Activated naive CD8-positive, alpha-beta T cell treated with anti-CD3 and anti-CD28 coated beads, Interleukin-2, amount 10 ng/mL, durations not matched to agents 7 days and 5 days (primary cell): ENCODE measurements around the gene MAMSTR. TPM values are rescaled to one million over a fixed set of nuclear protein-coding genes. Genes with fewer than 3 reads are reported as not detected.

ENCODE experiments used
- ATAC-seq: fragments of 150-1000 bp; cut with Tn5 transposase; one replicate; pipeline ENCODE4 v1.10.0; 2021; ENCODE audit warnings: low read depth, moderate library complexity
- POLR2A ChIA-PET: fragments of 350-600 bp; sonication (Branson Sonifier 250); formaldehyde crosslinking; loops from one replicate; lab custom pipeline; 2021; ENCODE audit warnings: antibody characterized with exemption; lab: Charles Lee
- DNase-seq: peaks from one replicate; pipeline ENCODE4 v3.0.0; 2021
- H3K27ac Mint-ChIP-seq: one replicate; pipeline ENCODE4 v1.8.0; 2022; ENCODE audit warnings: mild to moderate bottlenecking, mixed read lengths
- H3K27me3 Mint-ChIP-seq: one replicate; pipeline ENCODE4 v1.8.0; 2022; ENCODE audit warnings: mild to moderate bottlenecking, moderate library complexity, mixed read lengths
- H3K36me3 Mint-ChIP-seq: one replicate; pipeline ENCODE4 v1.8.0; 2021; ENCODE audit warnings: mild to moderate bottlenecking, mixed read lengths
- H3K4me1 Mint-ChIP-seq: one replicate; pipeline ENCODE4 v1.8.0; 2021; ENCODE audit warnings: mixed read lengths
- H3K4me3 Mint-ChIP-seq: one replicate; pipeline ENCODE4 v1.8.0; 2022; ENCODE audit warnings: mild to moderate bottlenecking, moderate library complexity, mixed read lengths
- H3K9me3 Mint-ChIP-seq: one replicate; pipeline ENCODE4 v1.8.0; 2021; ENCODE audit warnings: mixed read lengths
- total RNA-seq, 2 experiments: library from RNA; stranded (reverse); gene quantifications; one replicate each; pipeline ENCODE4 v1.2.3, GENCODE V29; 2021

The MAMSTR gene
- total RNA-seq, 2 experiments from 2014 or later: 1.5 to 2.1 TPM

DNA sequence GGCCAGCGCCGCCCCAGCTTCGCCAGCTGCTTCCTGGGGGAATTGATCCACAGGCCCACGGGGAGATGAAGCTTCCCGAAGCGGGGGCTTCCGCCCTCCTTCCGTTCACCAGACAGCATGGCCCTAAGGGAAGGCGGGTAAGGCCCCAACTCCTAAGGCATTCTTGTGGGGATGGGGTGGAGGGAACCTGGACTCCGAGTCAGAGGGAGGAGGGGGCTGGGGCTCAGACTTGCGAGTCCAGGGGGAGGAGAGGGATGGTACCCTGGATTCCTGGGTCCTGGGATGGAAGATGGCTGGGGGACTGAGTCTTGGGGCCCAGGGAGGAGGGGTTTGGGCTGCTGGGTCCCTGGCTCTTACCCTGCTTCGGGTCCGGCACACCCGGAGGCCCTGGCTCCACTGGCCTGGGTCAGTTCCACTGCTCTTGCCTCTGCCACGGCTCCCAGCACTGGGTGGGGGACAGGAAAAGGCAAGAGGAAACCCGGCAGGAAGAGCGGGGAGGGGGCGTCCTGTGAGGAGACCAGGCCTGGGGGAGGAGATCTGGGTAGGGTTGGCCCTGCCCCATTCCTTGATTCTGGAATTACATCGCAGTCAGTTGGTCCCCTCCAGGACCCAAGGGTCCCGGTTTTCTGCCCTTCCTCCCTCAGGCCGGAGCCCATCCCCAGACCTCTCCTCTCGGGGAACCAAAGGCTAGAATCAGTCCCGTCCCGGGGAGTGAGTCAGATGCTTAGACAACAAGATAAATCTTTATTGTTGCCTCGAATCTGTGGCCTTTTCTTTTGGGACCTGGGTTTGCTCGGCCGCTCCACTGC, 20.8 kb upstream of the MAMSTR start, which contains the start of gene RASIP1:
Gene RASIP1, minus strand, starts transcription at position 447 of the 809 bp plus-strand sequence. Its CDS starts 328 bp downstream, at position 119.
- Mint-ChIP-seq H3K36me3 (no peaks in the 10 kb centered on the region), H3K4me3 (no peak within 1 kb of the TSS), H3K9me3 (no peaks in the 10 kb centered on the region), H3K27me3 (peaks cover 24% of the 10 kb centered on the region), H3K4me1 (peaks cover 11% of the 10 kb centered on the region), H3K27ac (no peak within 1 kb of the TSS)
- POLR2A ChIA-PET: interaction anchor here (0.8 to 2.4 kb wide), 2 partner anchors 11 to 16 kb away, joined by 4 to 7 read pairs; no protein-coding TSS in a partner anchor
- no peak for ATAC-seq
- DNase-seq: no peak

- POLR2A ChIA-PET: interaction anchor here (0.7 to 2.4 kb wide), 6 partner anchors 12 to 94 kb away, joined by 3 to 9 read pairs (median 4); partner anchors contain the start of gene CA11
- H3K36me3 Mint-ChIP-seq: no peaks in the 10 kb centered on the region
- no peak for ATAC-seq
- H3K27ac Mint-ChIP-seq: no peak overlapping the region
- DNase-seq: no peak
- H3K27me3 Mint-ChIP-seq: peaks cover 25% of the 10 kb centered on the region
- H3K4me3 Mint-ChIP-seq: no peak overlapping the region
- peaks cover 11% of the 10 kb centered on the region for H3K4me1 Mint-ChIP-seq
- H3K9me3 Mint-ChIP-seq: no peaks in the 10 kb centered on the region
These were observed 20.1 kb upstream of the MAMSTR start for GRCh38 chr19:48739404-48740163.

GRCh38 chr19:48738557-48739403, 19.3 kb upstream of the MAMSTR start:
- DNase-seq: peak; percentile 93
- Mint-ChIP-seq H3K4me1 (peaks cover 11% of the 10 kb centered on the region), H3K27ac (peak overlapping the region; percentile 61), H3K9me3 (no peaks in the 10 kb centered on the region), H3K27me3 (peaks cover 23% of the 10 kb centered on the region), H3K4me3 (peak overlapping the region; percentile 66), H3K36me3 (no peaks in the 10 kb centered on the region)
- POLR2A ChIA-PET: interaction anchor here (0.7 to 2.4 kb wide), 6 partner anchors 11 to 93 kb away, joined by 3 to 9 read pairs (median 4); partner anchors contain the start of gene CA11
- ATAC-seq: peak; percentile 97

GRCh38 chr19:48737360-48737998, 18.0 kb upstream of the MAMSTR start:
- ATAC-seq (no peak), DNase-seq (no peak)
- Mint-ChIP-seq H3K27me3 (peaks cover 21% of the 10 kb centered on the region), H3K4me1 (peaks cover 11% of the 10 kb centered on the region), H3K27ac (no peak overlapping the region), H3K9me3 (no peaks in the 10 kb centered on the region), H3K36me3 (no peaks in the 10 kb centered on the region), H3K4me3 (no peak overlapping the region)
- POLR2A ChIA-PET: interaction anchor here (0.7 kb wide), 1 partner anchor 143 kb away, joined by 3 read pairs; no protein-coding TSS in a partner anchor

DNA sequence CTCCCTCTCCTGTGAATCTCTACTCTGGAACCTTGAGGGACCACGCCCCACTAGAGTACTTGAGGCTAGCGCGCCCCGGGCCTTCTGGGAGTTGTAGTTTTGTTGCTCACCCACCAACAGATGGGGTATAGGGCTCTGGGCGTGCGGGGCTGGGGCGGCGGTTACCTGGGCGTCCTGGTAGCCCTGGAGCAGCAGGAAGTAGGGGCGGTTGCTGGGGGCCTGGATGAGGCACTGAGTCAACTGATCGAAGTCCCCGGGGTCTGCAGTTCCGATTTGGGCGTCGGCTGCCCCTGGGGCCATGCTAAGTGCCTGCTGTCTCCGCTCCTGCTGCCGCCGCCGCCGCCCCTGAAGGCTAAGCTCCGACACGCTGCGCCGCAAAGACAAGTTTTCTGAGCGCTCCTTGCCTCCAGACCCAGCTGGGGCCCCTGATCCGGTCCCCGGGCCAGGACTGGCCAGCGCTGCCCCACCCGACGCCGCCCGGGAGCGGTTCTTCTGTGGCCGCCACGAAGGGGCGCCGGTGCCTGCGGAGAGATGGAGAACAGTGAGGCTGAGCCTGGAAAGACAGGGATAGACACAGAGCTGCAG, 15.6 kb upstream of the MAMSTR start:
- POLR2A ChIA-PET: interaction anchor here (0.7 kb wide), 2 partner anchors 61 to 994 kb away, joined by 3 read pairs; no protein-coding TSS in a partner anchor
- Mint-ChIP-seq H3K9me3 (no peaks in the 10 kb centered on the region), H3K4me1 (peaks cover 9% of the 10 kb centered on the region), H3K27ac (no peak overlapping the region), H3K4me3 (no peak overlapping the region), H3K27me3 (peaks cover 8% of the 10 kb centered on the region), H3K36me3 (peaks cover 2% of the 10 kb centered on the region)
- DNase-seq (no peak), ATAC-seq (no peak)

DNA sequence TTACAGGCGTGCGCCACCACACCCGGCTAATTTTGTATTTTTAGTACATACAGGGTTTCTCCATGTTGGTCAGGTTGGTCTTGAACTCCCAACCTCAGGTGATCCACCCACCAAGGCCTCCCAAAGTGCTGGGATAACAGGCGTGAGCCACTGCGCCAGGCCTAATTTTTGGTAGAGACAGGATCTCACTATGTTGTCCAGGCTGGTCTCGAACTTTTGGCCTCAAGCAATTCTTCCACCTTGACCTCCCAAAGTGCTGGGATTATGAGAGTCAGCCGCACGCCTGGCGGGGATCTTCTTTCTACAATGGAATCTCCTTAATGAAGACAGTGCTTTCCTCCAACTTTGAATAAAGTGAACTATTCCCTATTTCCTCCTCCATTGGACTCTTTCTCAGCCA, 15.1 kb upstream of the MAMSTR start:
- Mint-ChIP-seq H3K4me1 (peaks cover 7% of the 10 kb centered on the region), H3K36me3 (peaks cover 2% of the 10 kb centered on the region), H3K4me3 (no peak overlapping the region), H3K9me3 (no peaks in the 10 kb centered on the region), H3K27me3 (peaks cover 4% of the 10 kb centered on the region), H3K27ac (no peak overlapping the region)
- ATAC-seq (no peak), DNase-seq (no peak)
- POLR2A ChIA-PET: interaction anchor here (0.7 kb wide), 1 partner anchor 60 kb away, joined by 3 read pairs; no protein-coding TSS in a partner anchor

DNA sequence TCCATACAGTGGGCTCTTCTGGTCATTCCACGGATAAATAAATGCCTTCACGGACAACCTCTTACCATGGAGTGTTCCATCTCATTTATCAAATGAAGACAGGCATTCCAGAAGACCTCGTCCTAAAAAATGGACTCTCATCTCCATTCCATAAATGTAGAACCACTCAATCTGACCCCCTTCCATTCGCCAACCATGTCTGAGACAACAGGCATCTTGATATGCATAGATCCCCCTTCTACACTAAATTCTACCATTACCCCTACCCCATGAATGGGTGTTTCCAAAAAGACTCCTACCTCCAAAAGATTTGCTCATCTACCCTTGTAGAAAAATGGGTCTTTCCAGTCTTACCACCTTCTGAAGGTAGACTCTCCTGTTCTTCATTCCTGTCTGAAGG, 11.9 kb upstream of the MAMSTR start:
- POLR2A ChIA-PET: interaction anchor here (0.7 kb wide), 1 partner anchor 130 kb away, joined by 3 read pairs; no protein-coding TSS in a partner anchor
- no peak for ATAC-seq
- peaks cover 4% of the 10 kb centered on the region for H3K27me3 Mint-ChIP-seq

DNA sequence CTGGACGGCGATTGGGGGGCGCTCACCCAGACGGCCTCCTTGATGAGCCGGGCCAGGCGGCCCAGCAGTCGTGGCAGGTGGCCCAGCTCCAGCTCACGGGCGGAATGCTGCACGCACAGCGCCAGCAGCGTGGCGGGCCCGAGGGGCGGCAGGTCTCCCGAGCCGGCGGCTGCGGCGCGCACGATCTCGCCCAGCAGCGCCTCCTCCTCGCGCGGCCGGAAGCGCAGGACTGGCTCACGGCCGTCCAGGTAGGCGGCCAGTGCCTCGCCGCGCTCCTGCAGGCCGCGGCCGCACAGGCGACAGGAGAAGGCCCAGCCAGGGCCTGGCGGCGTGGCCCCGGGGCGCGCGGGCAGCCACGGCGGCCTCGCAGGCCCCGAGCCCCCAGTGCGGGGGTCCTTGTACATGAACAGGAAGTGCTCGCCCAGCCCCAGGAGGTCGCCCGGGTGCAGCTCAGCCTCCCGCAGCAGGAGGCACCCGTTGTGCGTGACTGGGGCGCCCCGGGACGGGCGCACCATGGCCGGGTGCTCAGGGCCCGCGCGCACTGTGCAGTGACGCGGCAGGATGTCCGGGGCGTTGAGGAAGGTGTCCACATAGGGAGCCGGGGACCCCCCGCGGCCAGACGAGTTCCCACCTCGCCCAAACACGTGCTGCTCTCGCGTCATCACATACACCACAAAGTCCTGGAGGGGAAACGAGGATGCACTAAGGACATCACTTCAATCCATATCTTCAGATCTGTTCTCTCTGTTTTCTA, 9.6 kb upstream of the MAMSTR start:
- ATAC-seq (no peak), DNase-seq (no peak)
- peaks cover 17% of the 10 kb centered on the region for H3K4me1 Mint-ChIP-seq
- POLR2A ChIA-PET: interaction anchor here (1.2 kb wide), 1 partner anchor 13 kb away, joined by 3 read pairs; no protein-coding TSS in a partner anchor
- H3K27ac Mint-ChIP-seq: no peak overlapping the region
- H3K9me3 Mint-ChIP-seq: peaks cover 16% of the 10 kb centered on the region
- H3K4me3 Mint-ChIP-seq: no peak overlapping the region
- H3K27me3 Mint-ChIP-seq: peaks cover 2% of the 10 kb centered on the region
- peaks cover 25% of the 10 kb centered on the region for H3K36me3 Mint-ChIP-seq

More for the DNA sequence above, 11.9 kb upstream of the MAMSTR start:
- Mint-ChIP-seq H3K4me1 (peaks cover 4% of the 10 kb centered on the region), H3K9me3 (peaks cover 6% of the 10 kb centered on the region), H3K4me3 (no peak overlapping the region), H3K36me3 (peaks cover 11% of the 10 kb centered on the region), H3K27ac (no peak overlapping the region)
- no peak for DNase-seq

DNA sequence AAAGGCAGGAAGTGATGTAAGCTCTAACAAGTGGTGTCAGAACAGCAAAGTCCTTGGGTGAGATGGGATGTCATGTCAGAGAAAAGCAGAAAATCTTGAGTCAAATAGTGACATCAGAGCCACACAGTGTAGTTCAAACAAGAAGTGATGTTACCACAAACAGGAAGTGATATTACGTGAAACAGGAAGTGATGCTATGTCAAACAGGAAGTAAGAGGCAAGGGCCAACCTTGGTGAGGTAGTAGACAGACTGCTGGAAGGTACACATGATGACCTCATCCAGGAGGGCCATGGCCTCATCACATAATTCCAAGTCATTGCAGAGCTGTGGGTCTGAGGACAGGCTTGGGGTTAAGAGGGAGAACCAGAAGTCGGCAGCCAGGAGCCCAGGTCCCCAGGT, 7.0 kb upstream of the MAMSTR start:
- peak overlapping the region; percentile 57 for H3K4me3 Mint-ChIP-seq

GRCh38 chr19:48724796-48725753, 5.5 kb upstream of the MAMSTR start:
- POLR2A ChIA-PET: interaction anchor here (0.6 to 1.4 kb wide), 5 partner anchors 9 to 176 kb away, joined by 3 to 7 read pairs (median 4); partner anchors contain the start of gene PPP1R15A
- no peak for DNase-seq
- peak overlapping the region; percentile 34 for H3K4me3 Mint-ChIP-seq

More for the DNA sequence above, 7.0 kb upstream of the MAMSTR start:
- peaks cover 16% of the 10 kb centered on the region for H3K9me3 Mint-ChIP-seq
- peak overlapping the region; percentile 94 for H3K27ac Mint-ChIP-seq
- H3K36me3 Mint-ChIP-seq: peaks cover 24% of the 10 kb centered on the region
- no peaks in the 10 kb centered on the region for H3K27me3 Mint-ChIP-seq
- H3K4me1 Mint-ChIP-seq: peaks cover 19% of the 10 kb centered on the region
- ATAC-seq (peak; percentile 73), DNase-seq (no peak)
- POLR2A ChIA-PET: no interaction called here

More at GRCh38 chr19:48724796-48725753, 5.5 kb upstream of the MAMSTR start:
- ATAC-seq: peak; percentile 17
- H3K4me1 Mint-ChIP-seq: peaks cover 24% of the 10 kb centered on the region
- peak overlapping the region; percentile 92 for H3K27ac Mint-ChIP-seq
- H3K36me3 Mint-ChIP-seq: peaks cover 22% of the 10 kb centered on the region
- H3K27me3 Mint-ChIP-seq: no peaks in the 10 kb centered on the region
- peaks cover 16% of the 10 kb centered on the region for H3K9me3 Mint-ChIP-seq
